OCI-LY3 (cell line): ENCODE results near the gene MACF1.

Source experiments
- H2AFZ ChIP-seq: fragments of 200-600, 300-600 bp; shearing (Covaris generic); 2 replicates; pipeline ENCODE4 v1.6.0; 2014; ENCODE audit warnings: antibody characterized with exemption, low read depth, low read length
- H3K27ac ChIP-seq: fragments of 200-600, 300-600 bp; sonication (generic); 2 replicates; pipeline ENCODE4 v1.5.1; 2014; ENCODE audit warnings: mild to moderate bottlenecking, low read length, moderate library complexity, mixed read lengths
- H3K27me3 ChIP-seq: fragments of 200-600, 300-600 bp; sonication (generic); 2 replicates; pipeline ENCODE4 v1.6.1; 2014; ENCODE audit warnings: low read depth, low read length, mixed read lengths
- H3K36me3 ChIP-seq: fragments of 200-600, 300-600 bp; sonication (generic); replicated peaks from 2 replicates; pipeline ENCODE3; 2014; ENCODE audit warnings: low read depth, low read length, mixed read lengths
- H3K4me1 ChIP-seq: fragments of 300-600, 200-600 bp; sonication (generic); 2 replicates; pipeline ENCODE4 v1.6.1; 2014; ENCODE audit warnings: low read length, mixed read lengths
- H3K4me2 ChIP-seq: fragments of 200-600, 300-600 bp; sonication (generic); 2 replicates; pipeline ENCODE4 v1.6.1; 2014; ENCODE audit warnings: low read length, mixed read lengths
- H3K4me3 ChIP-seq: fragments of 300-600, 200-600 bp; sonication (generic); 2 replicates; pipeline ENCODE4 v1.5.1; 2014; ENCODE audit warnings: antibody characterized with exemption, mild to moderate bottlenecking, low read length, moderate library complexity
- H3K79me2 ChIP-seq: fragments of 300-600, 200-600 bp; shearing (Covaris generic); 2 replicates; pipeline ENCODE4 v1.6.1; 2014; ENCODE audit warnings: mild to moderate bottlenecking, low read length, mixed read lengths
- H3K9ac ChIP-seq: fragments of 300-600, 200-600 bp; shearing (Covaris generic); 2 replicates; pipeline ENCODE4 v1.6.0; 2014; ENCODE audit warnings: mild to moderate bottlenecking, low read length, moderate library complexity
- H3K9me3 ChIP-seq: fragments of 200-600, 300-600 bp; shearing (Covaris generic); 2 replicates; pipeline ENCODE4 v1.6.1; 2014; ENCODE audit warnings: low read length, mixed read lengths; ENCODE audit not compliant: insufficient read depth
- H4K20me1 ChIP-seq: fragments of 200-600, 300-600 bp; sonication (generic); 2 replicates; pipeline ENCODE4 v1.6.1; 2016; ENCODE audit warnings: low read length, mixed read lengths; ENCODE audit not compliant: insufficient read depth
- EZH2phosphoT487 ChIP-seq: fragments of 200-600 bp; shearing (Covaris generic); IDR thresholded peaks from 2 replicates; pipeline ENCODE4 v1.6.1; 2018; ENCODE audit warnings: antibody characterized with exemption, mixed run types, low read depth
- TF ChIP-seq, protein P1 (sequence below): fragments of 200-600, 300-600 bp; sonication (generic); IDR thresholded peaks from 2 replicates; pipeline ENCODE4 v1.5.1; 2014; ENCODE audit warnings: antibody characterized with exemption, low read length, low read depth

MACF1 gene

DNA sequence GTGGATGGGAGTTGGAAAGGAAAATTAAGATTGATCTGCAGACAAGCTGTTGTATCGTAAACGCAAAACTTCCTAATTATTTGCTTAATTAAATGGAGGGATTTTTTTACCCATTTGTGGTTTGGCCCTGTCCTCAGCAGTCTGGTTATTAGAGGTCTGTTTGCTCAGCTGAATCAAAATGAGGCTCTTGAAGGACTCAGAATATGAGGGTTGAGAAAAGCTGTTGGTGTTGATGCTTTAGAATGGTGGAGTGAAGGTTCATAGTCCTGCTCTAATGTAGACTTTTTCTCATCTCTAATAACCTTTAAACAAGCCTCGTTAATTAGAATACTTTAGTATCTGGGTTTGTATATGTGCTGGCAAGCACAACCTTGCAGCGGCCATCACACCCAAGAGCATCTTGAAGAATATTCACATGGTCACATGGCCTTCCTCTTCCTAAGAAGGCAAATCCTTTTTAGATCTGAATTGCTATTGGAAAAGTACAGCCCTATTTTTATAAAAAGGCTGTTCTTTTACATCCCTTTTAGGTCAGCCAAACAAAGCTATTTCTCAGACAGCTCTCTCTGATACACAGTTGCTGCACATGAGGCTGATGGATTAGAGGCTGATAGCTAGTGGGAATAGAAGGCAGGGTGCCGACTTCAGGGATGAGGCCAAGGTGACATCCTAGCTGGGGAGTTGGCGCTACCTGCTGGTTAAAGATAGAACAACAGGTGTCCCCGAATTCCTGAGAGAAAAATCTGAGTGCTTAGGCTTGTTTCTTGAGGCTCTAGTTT is 53.8 kb downstream of the MACF1 start:
- no peaks in the 10 kb centered on the region for H3K79me2 ChIP-seq
- no peak overlapping the region for H3K27ac ChIP-seq

GRCh38 chr1:39258925-39259244 is 54.4 kb downstream of the MACF1 start:
- Histone ChIP-seq H3K4me3 (no peak overlapping the region), H3K27me3 (no peaks in the 10 kb centered on the region), H4K20me1 (peaks cover 4% of the 10 kb centered on the region; the same call in 1 of the 2 replicates), H3K9me3 (no peaks in the 10 kb centered on the region), H3K36me3 (peaks cover 11% of the 10 kb centered on the region), H3K27ac (no peak overlapping the region), H3K9ac (no peak overlapping the region), H2AFZ (no peak overlapping the region), H3K79me2 (no peaks in the 10 kb centered on the region), H3K4me2 (no peak overlapping the region), H3K4me1 (peaks cover 16% of the 10 kb centered on the region)
- TF ChIP-seq, protein P1, sequence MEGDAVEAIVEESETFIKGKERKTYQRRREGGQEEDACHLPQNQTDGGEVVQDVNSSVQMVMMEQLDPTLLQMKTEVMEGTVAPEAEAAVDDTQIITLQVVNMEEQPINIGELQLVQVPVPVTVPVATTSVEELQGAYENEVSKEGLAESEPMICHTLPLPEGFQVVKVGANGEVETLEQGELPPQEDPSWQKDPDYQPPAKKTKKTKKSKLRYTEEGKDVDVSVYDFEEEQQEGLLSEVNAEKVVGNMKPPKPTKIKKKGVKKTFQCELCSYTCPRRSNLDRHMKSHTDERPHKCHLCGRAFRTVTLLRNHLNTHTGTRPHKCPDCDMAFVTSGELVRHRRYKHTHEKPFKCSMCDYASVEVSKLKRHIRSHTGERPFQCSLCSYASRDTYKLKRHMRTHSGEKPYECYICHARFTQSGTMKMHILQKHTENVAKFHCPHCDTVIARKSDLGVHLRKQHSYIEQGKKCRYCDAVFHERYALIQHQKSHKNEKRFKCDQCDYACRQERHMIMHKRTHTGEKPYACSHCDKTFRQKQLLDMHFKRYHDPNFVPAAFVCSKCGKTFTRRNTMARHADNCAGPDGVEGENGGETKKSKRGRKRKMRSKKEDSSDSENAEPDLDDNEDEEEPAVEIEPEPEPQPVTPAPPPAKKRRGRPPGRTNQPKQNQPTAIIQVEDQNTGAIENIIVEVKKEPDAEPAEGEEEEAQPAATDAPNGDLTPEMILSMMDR = no peak
- TF ChIP-seq EZH2phosphoT487 = no peak

More for the DNA sequence above, 53.8 kb downstream of the MACF1 start:
- no peak overlapping the region for H2AFZ ChIP-seq
- no peak overlapping the region for H3K4me3 ChIP-seq
- H3K27me3 ChIP-seq = no peaks in the 10 kb centered on the region
- TF ChIP-seq EZH2phosphoT487 = no peak
- TF ChIP-seq, protein P1 = peak; percentile 70
- H3K4me2 ChIP-seq = peak overlapping the region; percentile 20
- peaks cover 4% of the 10 kb centered on the region; the same call in 1 of the 2 replicates for H4K20me1 ChIP-seq
- H3K9me3 ChIP-seq = no peaks in the 10 kb centered on the region
- H3K9ac ChIP-seq = no peak overlapping the region
- peaks cover 11% of the 10 kb centered on the region for H3K36me3 ChIP-seq
- H3K4me1 ChIP-seq = peaks cover 16% of the 10 kb centered on the region

DNA sequence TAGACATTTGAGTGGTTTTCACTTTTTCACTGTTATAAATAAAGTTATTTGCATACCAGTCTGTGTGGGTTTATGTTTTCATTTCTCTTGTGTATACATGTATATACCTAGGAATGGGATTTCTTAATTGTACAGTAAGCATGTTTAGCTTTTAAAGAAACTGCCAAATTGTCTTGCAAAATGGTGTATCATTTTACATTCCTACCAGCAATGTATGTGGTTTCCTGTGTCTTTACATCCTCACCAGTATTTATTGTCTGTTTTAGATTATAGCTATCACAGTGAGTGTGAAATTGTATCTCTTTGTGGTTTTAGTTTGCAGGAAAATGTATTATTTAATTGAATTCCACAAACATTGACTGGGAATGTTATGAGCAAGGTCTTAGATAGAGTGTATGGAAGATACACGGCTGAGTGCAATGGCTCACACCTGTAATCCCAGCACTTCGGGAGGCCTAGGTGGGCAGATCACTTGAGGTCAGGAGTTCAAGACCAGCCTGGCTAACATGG is 57.3 kb downstream of the MACF1 start:
- no peak overlapping the region for H3K4me3 ChIP-seq
- peaks cover 16% of the 10 kb centered on the region for H3K4me1 ChIP-seq
- H3K36me3 ChIP-seq = peaks cover 6% of the 10 kb centered on the region
- H3K9me3 ChIP-seq = no peaks in the 10 kb centered on the region
- no peaks in the 10 kb centered on the region for H3K79me2 ChIP-seq
- H3K27ac ChIP-seq = no peak overlapping the region
- H2AFZ ChIP-seq = no peak overlapping the region
- no peaks in the 10 kb centered on the region for H3K27me3 ChIP-seq
- no peak overlapping the region for H3K9ac ChIP-seq
- no peak for TF ChIP-seq EZH2phosphoT487
- TF ChIP-seq, protein P1 = no peak
- no peak overlapping the region for H3K4me2 ChIP-seq
- H4K20me1 ChIP-seq = peaks cover 4% of the 10 kb centered on the region; the same call in 1 of the 2 replicates

DNA sequence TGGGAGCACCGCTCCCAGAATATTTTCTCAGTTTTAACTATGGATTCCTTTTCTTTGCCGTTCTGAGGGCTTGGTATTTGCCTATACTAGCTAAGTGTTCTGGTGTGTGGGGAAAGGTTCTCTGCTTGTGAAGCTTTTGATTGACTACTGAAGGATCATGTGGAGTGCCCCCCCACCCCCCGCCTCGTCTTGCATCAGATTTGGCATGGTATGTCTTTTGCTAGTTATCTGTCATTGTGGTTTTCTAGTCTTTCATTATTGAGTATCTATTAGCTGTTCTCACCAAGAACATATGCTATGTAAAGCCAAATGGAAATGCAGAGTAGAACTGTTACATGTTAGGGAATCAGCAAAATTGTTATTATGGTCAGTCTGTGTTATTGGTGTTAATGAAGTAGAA is 58.3 kb downstream of the MACF1 start:
- Histone ChIP-seq H3K4me2 (no peak overlapping the region), H3K4me3 (no peak overlapping the region), H3K9ac (no peak overlapping the region), H3K36me3 (peaks cover 6% of the 10 kb centered on the region), H3K9me3 (no peaks in the 10 kb centered on the region), H3K27ac (no peak overlapping the region), H3K27me3 (no peaks in the 10 kb centered on the region), H3K79me2 (no peaks in the 10 kb centered on the region), H3K4me1 (peaks cover 17% of the 10 kb centered on the region), H4K20me1 (peaks cover 4% of the 10 kb centered on the region; the same call in 1 of the 2 replicates), H2AFZ (no peak overlapping the region)
- TF ChIP-seq, protein P1 = no peak
- no peak for TF ChIP-seq EZH2phosphoT487
